ENCODE results near the gene INPP5J.
A peak's percentile ranks its signal among the peaks of the same experiment; 100 is the strongest.
"Not testable (repeated sequence)": the region's sequence is repeated elsewhere in the genome, so short reads cannot be mapped to it uniquely, and the experiment has no call there.

The INPP5J gene

GRCh38 chr22:31102441-31103081, 20.2 kb upstream of the INPP5J start:
- DNase-seq = no peak

GRCh38 chr22:31103111-31103510, 19.7 kb upstream of the INPP5J start:
- DNase-seq = no peak

GRCh38 chr22:31103899-31104694, 18.7 kb upstream of the INPP5J start:
- no peak for DNase-seq

GRCh38 chr22:31104869-31105268, 17.9 kb upstream of the INPP5J start:
- peak; percentile 86 for DNase-seq

GRCh38 chr22:31105282-31105929, 17.4 kb upstream of the INPP5J start:
- DNase-seq = no peak

GRCh38 chr22:31106001-31106571, 16.7 kb upstream of the INPP5J start:
- no peak for DNase-seq

GRCh38 chr22:31106731-31107177, 16.0 kb upstream of the INPP5J start:
- DNase-seq = no peak

- DNase-seq = peak; percentile 95
Observed at GRCh38 chr22:31107178-31107893, 15.4 kb upstream of the INPP5J start, which contains the start of gene SELENOM. Gene SELENOM (minus strand): TSS chr22:31107568. CDS start chr22:31107505, 63 bp downstream.

- DNase-seq = no peak
Observed at GRCh38 chr22:31107894-31108218, 14.9 kb upstream of the INPP5J start.

GRCh38 chr22:31112547-31113091, 10.1 kb upstream of the INPP5J start:
- not testable (repeated sequence) for DNase-seq

GRCh38 chr22:31118046-31118820, 4.5 kb upstream of the INPP5J start:
- DNase-seq = no peak

GRCh38 chr22:31119026-31119717, 3.6 kb upstream of the INPP5J start:
- no peak for DNase-seq

- DNase-seq = no peak
Observed at GRCh38 chr22:31120230-31120629, 2.5 kb upstream of the INPP5J start.

- no peak for DNase-seq
Observed at GRCh38 chr22:31120642-31121041, 2.1 kb upstream of the INPP5J start.

- DNase-seq = no peak
Observed at GRCh38 chr22:31121403-31121802, 1.4 kb upstream of the INPP5J start.

GRCh38 chr22:31122196-31122531, 602 bp upstream of the INPP5J start:
- DNase-seq = no peak

GRCh38 chr22:31123292-31123602, 481 bp downstream of the INPP5J start:
- DNase-seq = no peak

GRCh38 chr22:31124290-31124689, 1.5 kb downstream of the INPP5J start:
- DNase-seq = no peak

GRCh38 chr22:31124811-31125465, 2.2 kb downstream of the INPP5J start:
- no peak for DNase-seq

GRCh38 chr22:31125521-31126117, 2.9 kb downstream of the INPP5J start:
- no peak for DNase-seq
